Measurements from ENCODE around the gene RITA1.
"Not testable (repeated sequence)": the region's sequence is repeated elsewhere in the genome, so short reads cannot be mapped to it uniquely, and the experiment has no call there.

RITA1 gene, protein sequence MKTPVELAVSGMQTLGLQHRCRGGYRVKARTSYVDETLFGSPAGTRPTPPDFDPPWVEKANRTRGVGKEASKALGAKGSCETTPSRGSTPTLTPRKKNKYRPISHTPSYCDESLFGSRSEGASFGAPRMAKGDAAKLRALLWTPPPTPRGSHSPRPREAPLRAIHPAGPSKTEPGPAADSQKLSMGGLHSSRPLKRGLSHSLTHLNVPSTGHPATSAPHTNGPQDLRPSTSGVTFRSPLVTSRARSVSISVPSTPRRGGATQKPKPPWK

DNA sequence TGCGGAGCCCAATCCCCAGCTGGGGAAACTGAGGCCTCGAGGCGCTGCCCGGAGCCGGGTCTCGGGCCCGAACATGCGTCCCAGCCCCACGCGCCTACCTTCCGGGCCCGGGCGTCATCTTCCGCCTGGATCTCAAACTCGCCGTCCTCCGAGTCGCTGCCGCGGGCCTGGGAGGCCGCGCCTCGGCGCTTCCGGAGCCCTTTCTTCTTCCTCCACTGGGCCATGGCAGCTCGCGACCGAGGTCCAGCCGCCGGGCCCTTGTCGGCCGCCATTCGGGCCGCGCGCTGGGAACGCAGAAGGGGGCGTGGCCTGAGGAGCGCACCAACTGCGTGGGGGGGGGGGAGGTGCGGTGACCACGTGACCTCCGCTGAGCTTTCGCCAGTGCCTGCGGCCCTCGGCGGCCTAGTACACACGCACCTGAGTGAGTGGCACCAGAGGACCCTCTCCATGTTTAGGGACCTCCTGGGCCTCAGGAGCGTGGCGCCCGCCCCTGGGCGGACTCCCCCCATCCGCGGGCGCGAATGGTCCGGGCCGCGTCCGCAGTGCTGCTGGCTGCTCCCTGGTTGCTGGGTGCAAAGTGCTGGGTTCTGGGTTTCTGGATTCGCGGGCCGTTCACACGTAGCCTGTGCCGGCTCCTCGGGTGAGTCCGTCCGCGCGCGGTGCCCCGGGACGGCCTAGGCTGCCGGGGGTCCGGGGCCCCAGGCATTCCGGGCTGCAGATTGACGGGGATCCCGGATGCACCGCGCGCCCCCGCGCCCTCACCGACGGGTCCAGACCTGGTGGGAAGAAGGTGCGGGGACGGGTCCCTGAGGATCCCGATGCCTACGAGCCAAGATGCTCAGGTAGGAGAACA, at the start of gene RITA1, which contains the start of gene DDX54:
TSS of gene RITA1 (plus strand) at position 542 of the 853 bp plus-strand sequence. CDS start 1,026 bp downstream, outside the sequence.
TSS of gene DDX54 (minus strand) at position 299 of the 853 bp plus-strand sequence. CDS start at position 272, 27 bp downstream.
- peak; percentile 75 to 79 (median 76) for DNase-seq

DNA sequence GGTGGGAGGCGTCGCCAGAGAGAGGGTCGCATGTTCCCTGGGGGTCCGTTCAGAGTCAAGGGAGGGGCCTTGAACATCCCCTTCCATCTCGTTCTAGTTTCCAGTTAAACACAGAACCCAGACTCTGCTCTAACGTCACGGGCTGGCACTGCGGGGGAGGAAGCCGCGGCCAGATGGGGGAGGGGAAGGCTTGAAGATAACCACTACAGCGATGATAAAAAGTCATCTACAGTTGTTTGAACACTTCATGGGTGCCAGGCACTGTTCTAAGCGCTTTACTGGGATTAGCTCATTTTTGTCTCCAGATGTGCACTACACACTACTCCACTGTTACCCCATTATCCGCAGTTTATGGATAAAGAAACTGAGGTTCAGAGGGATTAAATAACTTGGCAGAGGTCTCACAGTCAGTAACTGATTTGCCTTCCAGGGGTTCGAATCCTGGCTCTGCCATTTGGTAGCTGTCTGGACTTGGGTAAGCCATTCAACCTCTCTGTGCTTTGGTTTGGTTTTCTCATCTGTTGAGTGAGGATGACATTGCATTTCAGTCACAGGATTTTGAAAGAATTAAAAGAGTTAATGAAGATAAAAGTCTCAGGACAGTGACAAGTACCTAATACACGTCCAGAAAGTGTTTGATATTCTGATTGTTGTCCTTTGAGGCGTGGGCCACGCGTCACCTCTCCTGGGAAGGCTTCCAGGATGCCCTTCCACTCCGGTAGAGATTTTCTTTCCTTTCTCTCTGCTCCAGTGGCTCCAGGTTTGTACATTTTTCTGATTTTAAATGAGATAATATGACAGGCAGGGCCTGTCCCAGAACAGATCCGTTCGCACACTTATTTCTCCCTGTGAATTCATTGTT, 49.2 kb upstream of the RITA1 start:
- DNase-seq = peak in 1 of 4 experiments; percentile 48

DNA sequence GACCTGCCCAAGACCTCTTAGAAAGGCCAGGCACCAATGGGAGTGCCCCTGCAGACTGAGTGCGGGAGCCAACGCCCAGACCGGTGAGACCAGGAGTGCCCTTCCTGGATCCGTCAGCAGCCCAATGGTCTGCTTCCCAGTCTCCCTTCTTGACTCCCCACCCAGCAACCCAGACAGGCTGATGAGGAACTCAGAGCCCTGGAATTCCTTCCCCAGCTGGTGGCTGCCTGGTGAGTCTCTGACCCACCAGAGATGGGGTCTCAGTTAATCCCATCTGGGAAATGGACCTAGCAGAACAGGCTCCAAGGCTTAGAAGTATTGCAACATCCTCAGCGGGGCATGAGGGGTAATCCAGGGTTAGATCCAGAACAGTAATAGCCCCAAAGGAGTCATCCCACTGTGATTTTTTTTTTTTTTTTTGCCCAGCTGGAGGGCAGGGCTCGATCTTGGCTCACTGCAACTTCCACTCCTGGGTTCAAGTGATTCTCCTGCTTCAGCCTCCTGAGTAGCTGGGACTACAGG, 48.5 kb upstream of the RITA1 start:
- no peak for DNase-seq

DNA sequence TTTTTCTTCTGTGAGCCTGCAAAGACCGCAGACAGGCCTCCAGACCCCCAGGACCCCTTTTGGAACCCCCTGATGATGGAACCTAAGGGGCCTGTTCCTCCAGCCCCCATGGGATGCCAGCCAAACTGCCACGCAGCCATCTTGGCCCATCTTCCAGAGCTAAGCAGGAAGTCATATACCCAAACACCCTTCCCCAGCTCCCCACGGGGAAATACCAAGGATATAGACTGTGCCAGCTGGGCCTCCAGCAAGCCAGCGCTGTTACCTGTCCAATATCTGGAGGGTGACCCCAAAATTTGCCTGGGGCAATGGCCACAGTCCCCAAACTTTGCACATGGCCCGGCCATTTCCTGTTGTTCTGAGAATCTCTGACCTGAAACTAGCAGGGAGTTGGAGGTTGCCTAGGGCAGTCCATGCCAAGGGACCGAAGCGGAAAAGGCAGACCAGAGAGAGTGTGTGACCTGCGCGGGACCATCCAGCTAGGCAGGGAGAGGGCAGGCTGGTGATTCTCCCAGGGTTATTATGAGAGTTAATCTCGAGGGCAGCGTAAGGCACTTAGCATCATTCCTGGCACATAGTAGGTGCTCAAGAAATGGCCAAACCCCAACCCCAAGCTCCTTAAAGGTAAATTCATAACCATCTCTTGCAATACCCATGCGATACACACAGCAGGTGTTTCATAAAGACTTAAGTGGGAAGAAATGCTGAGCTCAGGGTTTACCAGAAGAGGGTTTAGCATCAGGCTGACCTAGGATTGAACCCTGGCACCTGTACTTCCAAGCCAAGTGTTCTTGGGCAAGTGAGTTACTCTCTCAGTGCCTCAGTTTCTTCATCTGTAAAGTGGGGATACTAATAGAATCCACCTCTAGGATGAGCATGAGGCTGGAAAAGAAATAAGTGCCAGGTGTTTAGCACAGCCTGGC, 47.4 kb upstream of the RITA1 start:
- DNase-seq = no peak

DNA sequence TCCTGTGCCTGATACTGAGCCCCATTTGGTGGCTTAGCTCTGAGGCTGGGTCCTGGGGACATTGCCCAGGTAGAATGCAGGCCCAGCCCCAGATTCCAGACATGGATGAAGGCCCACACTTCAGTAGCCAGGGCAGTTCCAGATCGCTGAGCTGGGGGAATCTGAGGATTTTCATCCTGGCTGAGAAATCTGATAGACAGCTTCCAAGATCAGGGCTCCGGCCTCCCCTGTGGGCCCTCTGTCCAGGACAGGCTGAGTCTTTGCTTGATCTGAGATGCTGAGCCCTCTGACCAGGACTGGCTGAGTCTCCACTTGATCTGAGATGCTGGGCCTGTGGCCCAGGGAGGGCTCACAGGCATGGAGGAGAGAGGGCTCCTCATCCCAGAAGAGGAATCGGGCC, 46.7 kb upstream of the RITA1 start:
- no peak for DNase-seq

DNA sequence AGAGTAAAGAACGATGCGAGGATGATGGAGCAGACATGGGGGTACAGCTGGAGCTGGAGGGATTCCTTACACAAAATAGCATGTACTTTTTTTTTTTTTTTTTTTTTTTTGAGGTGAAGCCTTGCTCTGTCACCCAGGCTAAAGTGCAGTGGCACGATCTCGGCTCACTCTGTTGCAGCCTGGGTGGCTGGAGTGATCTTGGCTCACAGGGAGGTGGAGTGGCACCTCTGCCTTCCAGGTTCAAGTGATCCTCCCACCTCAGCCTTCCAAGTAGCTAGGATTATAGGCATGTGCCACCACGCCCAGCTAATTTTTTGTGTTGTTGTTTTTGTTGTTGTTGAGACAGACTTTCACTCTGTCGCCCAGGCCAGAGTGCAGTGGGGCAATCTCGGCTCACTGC, 44.8 kb upstream of the RITA1 start:
- DNase-seq = no peak

DNA sequence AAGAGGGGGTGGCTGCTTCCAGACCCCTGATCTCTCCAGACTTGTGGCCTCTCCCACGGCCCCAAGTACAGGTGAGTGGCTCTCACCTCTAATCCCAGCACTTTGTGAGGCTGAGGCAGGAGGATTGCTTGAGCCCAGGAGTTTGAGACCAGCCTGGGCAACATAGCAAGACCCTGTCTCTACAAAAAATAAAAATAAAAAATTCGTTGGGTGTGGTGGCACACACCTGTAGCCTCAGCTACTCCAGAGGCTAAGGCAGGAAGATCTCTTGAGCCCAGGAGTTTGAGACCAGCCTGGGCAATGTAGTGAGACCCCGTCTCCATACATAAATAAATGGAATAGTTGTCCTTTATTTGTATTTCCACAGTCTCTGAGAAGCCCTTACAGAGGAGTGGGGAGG, 43.8 kb upstream of the RITA1 start:
- DNase-seq = not testable (repeated sequence)

DNA sequence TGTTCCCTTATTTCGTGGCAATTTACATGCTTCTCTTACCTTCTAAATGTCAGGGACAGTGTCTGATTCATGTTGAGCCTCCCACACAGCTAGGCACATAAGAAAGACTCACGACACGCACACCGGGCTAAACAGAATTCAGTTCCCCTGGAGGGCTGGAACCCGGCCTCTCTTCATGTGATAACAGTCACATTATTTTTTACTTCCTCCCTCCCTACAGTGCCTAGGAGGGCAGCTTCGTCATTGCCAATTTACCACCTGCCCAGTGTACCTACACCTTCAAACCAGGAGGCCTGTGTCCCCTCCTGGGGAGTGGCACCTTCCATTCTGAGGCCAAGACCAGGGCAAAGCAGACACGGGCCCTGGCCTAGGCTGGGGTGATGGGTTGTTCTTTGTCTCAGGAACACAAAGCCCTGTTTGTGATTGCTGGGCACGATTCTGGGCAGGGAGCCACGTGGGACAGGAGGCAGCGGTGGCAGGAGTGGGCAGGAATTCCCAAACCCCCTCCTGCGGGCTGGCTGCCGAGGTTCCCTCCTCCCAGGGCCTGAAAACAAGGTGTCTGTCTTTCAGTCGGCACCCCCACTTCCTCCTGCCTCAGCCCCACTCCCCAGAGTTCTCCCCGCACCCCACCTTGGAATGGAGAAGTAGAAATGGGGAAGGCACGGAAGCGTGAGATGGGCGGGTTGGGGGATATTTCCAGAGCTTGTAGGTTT, 43.2 kb upstream of the RITA1 start:
- no peak for DNase-seq

DNA sequence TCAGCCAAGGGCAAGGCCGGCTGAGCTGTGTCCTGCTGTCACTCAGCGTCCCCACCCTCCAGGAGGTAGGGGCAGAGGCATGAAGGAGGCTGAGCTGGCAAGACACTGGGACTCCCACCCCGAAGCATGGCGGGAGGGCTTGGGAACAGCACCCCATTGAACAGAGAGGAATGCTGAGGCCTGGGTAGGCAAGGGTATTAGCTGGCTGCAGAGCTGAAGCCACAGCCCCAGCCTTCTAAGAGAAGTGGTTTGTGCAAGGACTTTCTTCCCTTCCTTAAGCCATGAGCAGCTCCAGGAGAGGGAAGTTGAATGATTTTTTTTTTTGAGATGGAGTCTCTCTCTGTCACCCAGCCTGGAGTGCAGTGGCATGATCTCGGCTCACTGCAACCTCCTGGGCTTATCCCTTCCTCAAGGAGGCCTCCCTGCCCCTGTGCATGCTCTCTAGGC, 42.6 kb upstream of the RITA1 start:
- DNase-seq = no peak

DNA sequence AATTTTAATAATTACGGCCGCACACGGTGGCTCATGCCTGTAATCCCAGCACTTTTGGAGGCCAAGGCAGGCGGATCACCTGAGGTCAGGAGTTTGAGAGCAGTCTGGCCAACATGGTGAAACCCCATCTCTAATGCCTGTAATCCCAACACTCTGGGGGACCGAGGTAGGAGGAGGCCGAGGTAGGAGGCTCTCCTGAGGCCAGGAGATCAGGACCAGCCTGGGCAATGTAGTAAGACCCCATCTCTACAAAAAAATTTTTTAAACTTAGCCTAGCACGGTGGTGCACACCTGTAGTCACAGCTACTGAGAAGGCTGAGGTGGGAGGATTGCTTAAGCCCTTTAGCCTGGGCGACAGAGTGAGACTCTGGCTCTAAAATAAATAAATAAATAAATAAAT, 41.6 kb upstream of the RITA1 start:
- DNase-seq = no peak

DNA sequence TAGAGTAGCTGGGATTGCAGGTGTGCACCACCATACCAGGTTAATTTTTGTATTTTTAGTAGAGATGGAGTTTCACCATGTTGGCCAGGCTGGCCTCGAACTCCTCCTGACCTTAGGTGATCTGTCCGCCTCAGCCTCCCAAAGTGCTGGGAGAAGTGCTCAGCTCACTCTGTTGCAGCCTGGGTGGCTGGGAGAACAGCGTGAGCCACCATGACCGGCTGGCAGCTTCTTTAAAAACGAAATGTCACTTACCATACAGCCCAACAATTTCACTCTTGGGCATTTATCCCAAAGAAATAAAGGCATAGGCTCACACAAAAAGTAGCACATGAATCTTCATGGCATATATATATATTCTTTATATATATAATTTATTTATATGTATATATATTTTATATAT, 40.7 kb upstream of the RITA1 start:
- no peak for DNase-seq

DNA sequence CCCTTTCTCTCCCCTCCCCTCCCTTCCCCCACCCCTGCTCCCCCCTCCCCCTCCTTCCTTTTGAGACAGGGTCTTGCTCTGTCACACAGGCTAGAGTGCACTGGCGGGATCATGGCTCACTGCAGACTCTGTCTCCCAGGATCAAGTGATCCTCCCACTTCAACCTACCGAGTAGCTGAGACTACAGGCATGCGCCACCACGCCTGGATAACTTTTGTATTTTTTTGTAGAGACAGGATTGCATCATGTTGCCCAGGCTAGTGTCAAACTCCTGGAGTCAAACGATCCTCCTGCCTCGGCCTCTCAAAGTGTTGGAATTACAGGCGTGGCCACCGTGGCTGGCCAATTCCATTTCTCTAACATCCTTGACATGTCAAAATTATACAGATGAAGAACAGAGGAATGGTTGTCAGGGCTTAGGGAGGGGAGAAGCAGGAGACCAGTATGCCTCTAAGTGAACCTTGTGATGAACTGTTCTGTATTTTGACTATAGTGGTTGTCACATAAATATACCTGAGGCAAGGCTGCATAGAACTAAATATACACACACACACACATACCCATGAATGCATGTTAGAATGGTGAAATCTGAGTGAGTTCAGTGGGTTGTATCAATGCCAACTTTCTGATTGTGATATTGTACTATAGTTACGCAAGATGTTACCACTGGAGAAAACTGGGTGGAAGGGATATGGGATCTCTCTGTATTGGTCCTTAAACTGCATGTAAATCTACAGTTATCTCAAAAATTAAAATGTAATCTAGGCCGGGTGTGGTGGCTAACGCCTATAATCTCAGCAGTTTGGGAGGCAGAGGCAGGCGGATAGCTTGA, 39.6 kb upstream of the RITA1 start:
- no peak for DNase-seq

DNA sequence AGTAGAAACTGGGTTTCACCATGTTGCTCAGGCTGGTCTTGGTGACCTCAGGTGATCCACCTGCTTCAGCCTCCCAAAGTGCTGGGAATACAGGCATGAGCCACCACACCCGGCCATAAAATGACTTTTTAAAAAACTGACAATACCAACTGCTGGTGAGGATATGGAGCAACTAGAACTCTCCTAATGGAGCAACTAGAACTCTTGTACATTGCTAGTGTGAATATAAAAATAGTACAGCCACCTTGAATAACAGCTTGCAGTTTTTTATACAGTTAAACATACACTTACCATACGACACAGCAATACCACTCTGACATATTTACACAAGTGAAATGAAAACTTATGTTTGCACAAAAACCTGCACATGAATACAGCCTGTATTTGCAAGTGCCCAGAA, 38.5 kb upstream of the RITA1 start:
- DNase-seq = no peak

DNA sequence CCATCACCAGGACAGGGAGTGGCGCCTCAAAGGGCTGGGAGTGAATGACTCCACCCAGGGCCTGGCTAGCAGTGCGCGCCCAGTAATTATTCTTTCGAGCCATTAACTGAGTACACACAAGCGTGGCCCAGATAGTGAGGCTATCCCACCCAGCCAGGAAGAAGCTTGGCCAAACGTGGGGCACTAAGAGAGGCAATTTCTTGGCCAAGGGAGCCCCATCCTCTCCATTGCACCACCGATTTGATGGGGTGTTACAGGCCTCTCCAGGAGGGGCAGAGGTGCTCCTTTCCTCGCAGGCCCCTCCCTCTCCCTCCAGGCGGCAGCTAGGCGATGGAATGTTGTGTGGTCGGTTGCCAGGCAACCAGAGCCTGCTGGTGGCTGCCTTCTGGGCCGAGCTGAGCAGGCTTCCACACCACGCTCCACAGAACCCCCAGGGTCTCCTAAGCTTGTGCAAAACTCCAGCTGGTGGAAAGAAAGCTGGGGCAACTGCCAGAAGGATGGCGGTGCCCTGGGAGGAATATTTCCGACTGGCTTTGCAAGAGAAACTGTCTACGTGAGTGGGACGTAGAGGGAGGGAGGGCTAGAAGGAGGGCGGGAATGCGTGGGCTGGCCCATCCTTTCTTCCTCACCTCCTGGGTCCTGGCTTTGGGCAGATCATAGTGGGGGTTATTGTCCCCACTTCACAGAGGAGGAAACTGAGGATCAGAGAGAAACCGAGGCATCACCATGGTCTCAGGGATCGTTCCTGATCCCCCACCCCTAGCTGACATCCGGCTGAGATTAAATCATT, 36.0 kb upstream of the RITA1 start, which contains the start of gene CFAP73:
TSS of gene CFAP73 (plus strand) at position 364 of the 790 bp plus-strand sequence. CDS start at position 498, 134 bp downstream.
- DNase-seq = no peak

DNA sequence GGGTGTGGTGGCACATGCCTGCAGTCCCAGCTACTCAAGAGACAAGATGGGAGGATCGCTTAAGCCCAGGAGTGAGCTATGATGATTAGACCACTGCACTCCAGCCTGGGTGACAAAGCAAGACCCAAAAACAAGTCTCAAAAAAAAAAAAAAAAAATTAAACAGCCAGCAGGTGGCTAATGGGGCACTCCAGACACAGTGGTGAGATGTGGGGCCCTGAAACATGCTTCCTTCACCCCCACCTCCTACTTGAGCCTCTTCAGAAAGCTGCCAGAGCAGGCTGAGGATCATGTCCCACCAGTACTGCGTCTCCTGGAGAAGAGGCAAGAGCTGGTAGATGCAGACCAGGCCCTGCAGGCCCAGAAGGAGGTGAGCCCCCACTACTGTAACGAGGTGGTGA, 33.9 kb upstream of the RITA1 start:
- DNase-seq = no peak

DNA sequence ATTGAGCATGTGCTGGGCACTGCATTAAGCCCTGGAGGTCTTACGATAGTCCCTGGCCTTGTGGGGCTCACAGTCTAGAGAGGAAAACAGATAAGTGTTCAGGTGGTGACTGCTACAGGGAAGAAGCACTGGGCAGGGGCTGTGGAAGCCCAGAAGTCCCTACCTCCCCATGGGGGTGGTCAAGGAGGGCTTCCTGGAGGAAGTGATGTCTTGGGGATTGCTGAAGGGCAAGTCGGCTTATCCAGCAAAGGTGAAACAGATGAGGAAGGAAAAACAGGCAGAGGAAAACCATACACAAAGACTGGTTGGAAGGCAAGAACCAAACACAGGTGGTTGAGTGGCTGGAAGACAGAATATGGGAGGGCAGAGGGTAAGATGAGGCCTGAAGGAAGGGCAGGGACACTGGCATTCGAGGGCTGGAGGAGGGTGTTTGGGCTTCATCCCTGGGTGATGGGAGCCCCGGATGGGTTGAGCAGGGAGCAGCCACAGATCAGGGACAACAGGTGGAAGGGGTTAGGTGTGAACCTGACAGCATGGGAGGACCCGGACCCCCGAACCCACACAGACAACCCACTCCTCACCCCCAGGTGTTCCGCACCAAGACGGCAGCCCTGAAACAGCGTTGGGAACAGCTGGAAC, 33.2 kb upstream of the RITA1 start:
- DNase-seq = no peak

DNA sequence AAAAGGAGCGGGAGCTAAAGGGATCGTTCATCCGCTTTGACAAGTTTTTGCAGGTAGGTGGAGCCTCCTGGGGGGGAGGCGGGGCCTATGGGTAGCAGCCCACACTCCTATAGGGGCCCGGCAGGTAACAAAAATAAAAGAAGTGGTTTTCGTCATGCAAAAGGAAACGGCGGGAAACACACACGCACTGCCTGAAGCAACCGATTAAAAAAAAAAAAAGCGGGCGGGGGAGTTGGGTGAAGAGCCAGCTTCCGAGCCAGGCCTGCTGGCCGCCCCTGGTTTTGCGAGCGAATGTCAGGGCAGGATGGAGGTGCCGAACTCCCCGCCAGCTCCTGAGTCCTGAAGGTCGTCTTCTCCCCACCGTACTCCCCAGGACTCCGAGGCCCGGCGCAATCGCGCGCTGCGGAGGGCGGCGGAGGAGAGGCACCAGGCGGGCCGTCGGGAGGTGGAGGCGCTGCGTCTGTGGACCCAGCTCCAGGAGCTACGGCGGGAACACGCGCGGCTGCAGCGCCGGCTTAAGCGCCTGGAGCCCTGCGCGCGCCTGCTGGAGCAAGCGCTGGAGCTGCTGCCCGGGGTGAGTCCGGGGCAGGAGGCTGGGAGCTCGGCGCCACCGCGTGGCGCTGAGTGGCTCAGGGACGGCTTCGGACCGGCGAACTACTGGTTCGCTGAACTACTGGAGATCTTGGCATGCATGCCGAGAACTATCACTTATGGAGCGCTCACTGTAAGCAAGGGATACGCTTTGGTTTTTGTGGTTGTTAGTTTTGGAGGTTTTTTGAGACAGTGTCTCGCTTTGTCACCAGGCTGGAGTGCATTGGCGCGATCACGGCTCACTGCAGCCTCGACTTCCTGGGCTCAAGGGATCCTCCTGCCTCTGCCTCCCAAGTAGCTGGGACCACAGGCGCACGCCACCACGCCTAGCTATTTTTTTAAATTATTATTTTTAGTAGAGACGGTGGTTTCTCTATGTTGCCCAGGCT, 32.4 kb upstream of the RITA1 start:
- peak in 2 of 4 experiments; percentile 36 to 61 for DNase-seq

Data from activated naive CD4-positive, alpha-beta T cell (primary cell).